NCI-H187 treated with DMSO at 0.1 percent for 48 hours (cell line): ENCODE data around the gene PTPN1.
"Not testable (repeated sequence)": the region's sequence is repeated elsewhere in the genome, so short reads cannot be mapped to it uniquely, and the experiment has no call there.

ENCODE experiments used
- DNase-seq: peaks from one replicate; lab custom pipeline; 2025; lab: John Stamatoyannopoulos, UW

PTPN1 gene

GRCh38 chr20:50610212-50610718 lies 100.1 kb downstream of the PTPN1 start:
- no peak for DNase-seq

DNA sequence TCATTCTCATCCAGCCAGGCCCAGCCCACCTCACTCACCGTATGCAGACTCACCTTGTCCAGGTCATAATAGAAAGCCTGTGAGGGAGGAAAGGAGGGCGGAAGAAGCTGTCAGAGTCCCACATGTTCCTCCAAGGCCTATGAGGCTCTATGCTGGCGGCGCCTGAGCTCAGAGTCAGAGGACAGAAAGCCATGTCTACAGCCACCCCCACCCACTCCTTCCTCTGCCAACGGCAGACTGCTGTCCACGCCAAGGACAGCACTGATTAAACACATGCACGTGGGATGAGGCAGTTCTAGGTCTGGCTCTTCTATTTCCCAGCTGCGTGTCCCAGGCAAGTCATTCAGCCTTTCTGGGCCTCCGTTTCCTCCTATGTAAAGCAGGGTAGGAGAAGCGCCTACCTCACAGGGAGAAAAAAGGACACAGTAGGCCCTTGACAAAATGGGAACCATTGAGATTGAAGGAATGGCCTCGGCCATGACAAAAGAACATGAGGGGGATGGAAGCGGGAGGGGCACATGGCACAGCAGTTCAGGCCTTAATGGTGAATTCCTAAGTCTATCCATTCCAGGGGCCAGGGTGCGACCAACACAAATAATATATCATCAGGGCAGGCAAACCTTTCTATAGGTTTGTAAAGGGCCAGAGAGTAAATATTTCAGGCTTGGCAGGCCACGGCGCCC lies 101.1 kb downstream of the PTPN1 start:
- DNase-seq: no peak

DNA sequence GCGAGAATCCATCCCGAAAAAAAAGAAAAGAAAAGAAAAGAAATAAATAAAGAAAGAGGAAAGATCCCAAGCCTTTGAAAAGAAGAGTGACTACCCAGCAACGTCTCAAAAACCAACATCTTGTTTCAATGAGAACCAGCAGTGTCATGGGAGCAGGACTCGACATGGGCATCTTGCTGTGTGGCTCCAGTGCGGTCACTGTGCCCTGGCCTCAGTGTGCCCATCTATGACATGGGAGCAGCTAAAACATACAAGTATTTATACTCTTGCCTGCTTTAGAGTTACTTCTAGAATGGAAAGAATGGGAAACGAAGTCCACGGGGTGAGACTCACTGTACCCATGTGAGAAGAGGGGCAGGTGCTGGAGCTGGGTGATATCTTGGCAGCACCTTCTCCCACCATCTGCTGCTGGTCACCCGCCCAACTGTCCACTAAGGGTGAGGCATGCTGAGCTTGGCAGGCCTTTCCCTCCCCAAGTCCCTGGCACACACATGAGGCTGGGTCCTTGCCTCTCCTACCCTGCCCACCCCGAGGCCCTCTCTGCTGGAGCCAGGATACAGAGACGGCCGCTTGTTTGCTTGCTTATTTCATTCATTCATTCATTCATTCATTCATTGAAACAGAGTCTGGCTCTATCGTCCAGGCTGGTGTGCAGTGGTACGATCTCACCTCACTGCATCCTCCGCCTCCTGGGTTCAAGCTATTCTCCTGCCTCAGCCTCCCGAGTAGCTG lies 103.4 kb downstream of the PTPN1 start:
- DNase-seq: no peak

- no peak for DNase-seq
Observed at GRCh38 chr20:50615407-50615806, 105.2 kb downstream of the PTPN1 start.

GRCh38 chr20:50617022-50617421 lies 106.8 kb downstream of the PTPN1 start:
- DNase-seq: no peak

GRCh38 chr20:50618537-50618936 lies 108.4 kb downstream of the PTPN1 start:
- no peak for DNase-seq

DNA sequence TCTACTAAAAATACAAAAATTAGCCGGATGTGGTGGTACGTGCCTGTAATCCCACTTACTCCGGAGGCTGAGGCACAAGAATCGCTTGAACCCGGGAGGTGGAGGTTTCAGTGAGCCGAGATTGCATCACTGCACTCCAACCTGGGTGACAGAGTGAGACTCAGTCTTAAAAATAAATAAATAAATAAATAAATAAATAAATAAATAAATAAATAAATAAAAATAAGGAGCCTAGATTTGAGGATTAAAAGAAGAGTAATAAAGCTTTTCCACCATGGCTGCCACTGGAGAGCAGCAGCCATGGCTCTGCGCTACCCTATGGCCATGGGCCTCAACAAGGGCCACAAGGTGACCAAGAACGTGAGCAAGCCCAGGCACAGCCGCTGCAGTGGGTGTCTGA lies 110.3 kb downstream of the PTPN1 start:
- DNase-seq: not testable (repeated sequence)

DNA sequence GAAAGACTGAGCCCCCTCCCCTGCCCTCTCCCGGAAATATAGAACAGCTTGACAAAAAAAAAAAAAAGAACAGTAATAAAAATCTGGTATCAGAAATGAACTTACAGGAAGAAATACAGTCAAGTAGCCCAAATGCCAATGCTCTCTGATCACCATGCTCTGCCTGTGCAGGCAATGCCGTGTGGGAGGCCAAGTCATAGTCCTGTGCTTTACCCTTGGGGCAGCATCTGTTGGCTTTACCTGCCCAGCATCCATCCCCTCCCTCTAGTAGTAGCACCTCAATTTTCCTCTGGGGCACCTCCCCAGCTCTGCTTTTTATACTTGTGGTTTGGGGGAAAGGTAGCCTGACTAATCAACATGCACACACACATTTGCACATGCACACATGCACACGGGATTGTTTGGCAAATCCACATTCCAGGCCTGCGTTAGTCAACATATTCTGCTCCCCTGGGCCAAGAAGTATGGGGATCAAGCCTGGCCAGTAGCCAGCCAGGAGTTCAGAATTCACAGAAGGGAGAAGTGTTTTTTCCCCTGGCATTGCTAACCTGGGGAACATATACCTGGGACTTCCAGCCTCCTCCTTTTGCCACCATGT lies 111.0 kb downstream of the PTPN1 start:
- DNase-seq: no peak

GRCh38 chr20:50624351-50625016 lies 114.3 kb downstream of the PTPN1 start:
- DNase-seq: no peak

GRCh38 chr20:50625986-50626677 lies 115.9 kb downstream of the PTPN1 start:
- DNase-seq: no peak

DNA sequence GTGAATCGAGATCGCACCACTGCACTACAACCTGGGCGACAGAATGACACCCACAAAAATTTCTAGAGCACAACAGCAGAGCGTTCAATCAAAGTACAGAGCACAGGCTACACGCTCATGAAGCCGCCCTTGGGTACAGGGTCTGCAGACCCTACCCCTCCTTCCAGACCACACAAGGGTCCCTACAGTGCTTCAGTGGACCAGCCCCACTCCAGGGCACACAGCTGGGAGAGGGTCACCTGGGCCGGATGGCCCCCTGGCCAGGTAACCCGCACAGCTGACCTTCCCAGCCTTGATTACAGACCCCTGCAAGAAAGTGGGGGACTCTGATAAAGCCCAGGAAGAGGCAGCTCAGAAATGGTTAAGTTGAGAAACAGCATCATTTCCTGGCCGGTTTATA lies 117.6 kb downstream of the PTPN1 start:
- DNase-seq: no peak

- no peak for DNase-seq
Observed at GRCh38 chr20:50628332-50628731, 118.1 kb downstream of the PTPN1 start.

GRCh38 chr20:50628853-50629669 lies 118.9 kb downstream of the PTPN1 start:
- no peak for DNase-seq

- no peak for DNase-seq
Observed at GRCh38 chr20:50629670-50630045, 119.5 kb downstream of the PTPN1 start.

GRCh38 chr20:50630578-50631263 lies 120.5 kb downstream of the PTPN1 start:
- no peak for DNase-seq

GRCh38 chr20:50632236-50632635 lies 122.1 kb downstream of the PTPN1 start:
- no peak for DNase-seq

DNA sequence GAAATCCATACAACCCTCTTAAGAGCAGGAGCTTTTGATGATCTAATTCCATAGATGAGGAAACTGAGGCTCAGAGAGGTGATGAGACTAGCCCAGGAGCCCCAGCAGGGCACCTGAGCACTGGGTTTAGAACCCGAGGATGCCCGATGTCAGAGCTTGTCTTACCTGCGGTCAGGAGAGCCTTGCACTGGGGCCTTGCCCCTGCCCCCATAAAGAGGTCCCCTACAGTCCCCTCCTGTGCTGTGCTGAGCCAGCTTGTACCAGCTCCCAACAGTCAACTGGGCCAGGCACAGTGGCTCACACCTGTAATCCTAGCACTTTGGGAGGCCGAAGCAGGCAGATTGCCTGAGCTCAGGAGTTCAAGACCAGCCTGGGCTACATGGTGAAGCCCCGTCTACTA lies 122.5 kb downstream of the PTPN1 start:
- no peak for DNase-seq

DNA sequence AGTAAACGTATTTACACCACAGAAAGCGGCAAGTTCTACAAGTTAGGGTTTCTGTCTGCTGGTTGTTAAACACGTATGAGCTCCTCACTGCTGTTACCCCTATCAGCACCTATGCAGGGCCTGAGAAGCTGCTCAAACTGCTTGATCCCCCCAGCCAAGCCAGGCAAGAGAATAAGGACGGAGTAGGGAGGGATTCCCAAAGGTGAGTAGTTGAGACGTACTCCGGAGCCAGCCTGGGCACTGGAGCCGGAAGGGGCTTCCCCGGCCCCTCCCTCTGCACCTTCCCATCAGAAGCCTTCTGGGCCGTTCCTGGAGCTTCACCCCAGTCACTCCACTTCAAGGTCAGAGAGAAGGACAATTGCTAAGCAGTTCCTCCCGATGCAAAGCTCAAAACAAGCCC lies 123.2 kb downstream of the PTPN1 start:
- DNase-seq: no peak

GRCh38 chr20:50634191-50634590 lies 124.0 kb downstream of the PTPN1 start:
- DNase-seq: no peak
